ENCODE results near the gene ARHGAP42. TPM values are rescaled to one million over a fixed set of nuclear protein-coding genes. Genes with fewer than 3 reads are reported as not detected.
A peak's percentile ranks its signal among the peaks of the same experiment; 100 is the strongest.
"Not testable (repeated sequence)": the region's sequence is repeated elsewhere in the genome, so short reads cannot be mapped to it uniquely, and the experiment has no call there.

The ARHGAP42 gene
- total RNA-seq, 6 experiments from 2014 or later = 1.1 to 3.1 (median 2.3) TPM

- peak; percentile 16 for DNase-seq
- no peak overlapping the region for H3K4me3 Mint-ChIP-seq
- H3K4me1 Mint-ChIP-seq (ENCODE audit: low read depth) = peaks cover 16% of the 10 kb centered on the region
- no peaks in the 10 kb centered on the region for H3K36me3 Mint-ChIP-seq (ENCODE audit: low read depth)
- H3K9me3 Mint-ChIP-seq = no peaks in the 10 kb centered on the region
- TF ChIP-seq CTCF (IDR thresholded peaks at IDR 0.05) = no peak
- H3K27ac Mint-ChIP-seq = no peak overlapping the region
- H3K27me3 Mint-ChIP-seq (ENCODE audit: insufficient read depth) = peaks cover 5% of the 10 kb centered on the region
Observed at GRCh38 chr11:100741866-100742625, 55.0 kb downstream of the ARHGAP42 start.

GRCh38 chr11:100746448-100746847, 59.4 kb downstream of the ARHGAP42 start:
- TF ChIP-seq CTCF (IDR thresholded peaks at IDR 0.05) = no peak
- DNase-seq = no peak
- Mint-ChIP-seq H3K27me3 (ENCODE audit: insufficient read depth) (peaks cover 5% of the 10 kb centered on the region), H3K4me3 (no peak overlapping the region), H3K27ac (no peak overlapping the region), H3K4me1 (ENCODE audit: low read depth) (no peaks in the 10 kb centered on the region), H3K9me3 (peaks cover 16% of the 10 kb centered on the region), H3K36me3 (ENCODE audit: low read depth) (peaks cover 13% of the 10 kb centered on the region; the same call in 1 of the 2 replicates)

GRCh38 chr11:100748153-100748552, 61.1 kb downstream of the ARHGAP42 start:
- peaks cover 13% of the 10 kb centered on the region; the same call in 1 of the 2 replicates for H3K36me3 Mint-ChIP-seq (ENCODE audit: low read depth)
- H3K27me3 Mint-ChIP-seq (ENCODE audit: insufficient read depth) = peaks cover 5% of the 10 kb centered on the region
- no peak for TF ChIP-seq CTCF (IDR thresholded peaks at IDR 0.05)
- H3K27ac Mint-ChIP-seq = no peak overlapping the region
- peaks cover 16% of the 10 kb centered on the region for H3K9me3 Mint-ChIP-seq
- no peak for DNase-seq
- no peaks in the 10 kb centered on the region for H3K4me1 Mint-ChIP-seq (ENCODE audit: low read depth)
- H3K4me3 Mint-ChIP-seq = no peak overlapping the region

- H3K4me3 Mint-ChIP-seq; H3K4me1 Mint-ChIP-seq (ENCODE audit: low read depth); H3K27me3 Mint-ChIP-seq (ENCODE audit: insufficient read depth); H3K27ac Mint-ChIP-seq; DNase-seq: not testable (repeated sequence)
- TF ChIP-seq CTCF (IDR thresholded peaks at IDR 0.05) = 0 out of 2 replicates have a peak, but pooled peaks have one; percentile 15
- peaks cover 16% of the 10 kb centered on the region for H3K9me3 Mint-ChIP-seq
- H3K36me3 Mint-ChIP-seq (ENCODE audit: low read depth) = peaks cover 13% of the 10 kb centered on the region; the same call in 1 of the 2 replicates
Observed at GRCh38 chr11:100749887-100750565, 62.9 kb downstream of the ARHGAP42 start.

- not testable (repeated sequence) for DNase-seq; H3K4me3 Mint-ChIP-seq; H3K27ac Mint-ChIP-seq; H3K27me3 Mint-ChIP-seq (ENCODE audit: insufficient read depth); H3K4me1 Mint-ChIP-seq (ENCODE audit: low read depth)
- Mint-ChIP-seq H3K36me3 (ENCODE audit: low read depth) (peaks cover 13% of the 10 kb centered on the region; the same call in 1 of the 2 replicates), H3K9me3 (peaks cover 16% of the 10 kb centered on the region)
Observed at GRCh38 chr11:100750566-100750891, 63.4 kb downstream of the ARHGAP42 start.

All from HFFc6 (cell line).